Activated CD4-positive, alpha-beta T cell treated with anti-CD3 and anti-CD28 coated beads for 36 hours (primary cell): ENCODE results near the gene ZNF555. TPM values are rescaled to one million over a fixed set of nuclear protein-coding genes. Genes with fewer than 3 reads are reported as not detected.

Experiments
- ATAC-seq: fragments of 200-7000 bp; cut with Tn5 transposase; one replicate; pipeline ENCODE4 v1.10.0; 2021; ENCODE audit warnings: mild to moderate bottlenecking, moderate library complexity
- CTCF ChIA-PET: fragments of 350-600 bp; sonication (Branson Sonifier 250); formaldehyde crosslinking; loops from one replicate; lab custom pipeline; 2021; ENCODE audit warnings: antibody characterized with exemption; lab: Charles Lee
- POLR2A ChIA-PET: fragments of 350-600 bp; sonication (Branson Sonifier 250); formaldehyde crosslinking; loops from one replicate; lab custom pipeline; 2021; ENCODE audit warnings: antibody characterized with exemption, inconsistent platforms; lab: Charles Lee
- DNase-seq: peaks from one replicate; pipeline ENCODE4 v3.0.0-alpha.2; 2020
- H3K27ac Mint-ChIP-seq: one replicate; pipeline ENCODE4 v1.8.0; 2021; ENCODE audit warnings: mixed read lengths
- H3K27me3 Mint-ChIP-seq: one replicate; pipeline ENCODE4 v1.8.0; 2021; ENCODE audit warnings: mixed read lengths
- H3K36me3 Mint-ChIP-seq: one replicate; pipeline ENCODE4 v1.8.0; 2021; ENCODE audit warnings: low read depth, mixed read lengths
- H3K4me1 Mint-ChIP-seq: one replicate; pipeline ENCODE4 v1.8.0; 2021; ENCODE audit warnings: mixed read lengths
- H3K4me3 Mint-ChIP-seq: one replicate; pipeline ENCODE4 v1.8.0; 2021; ENCODE audit warnings: mild to moderate bottlenecking, moderate library complexity, mixed read lengths
- H3K9me3 Mint-ChIP-seq: one replicate; pipeline ENCODE4 v1.8.0; 2021; ENCODE audit warnings: low read depth, mixed read lengths
- intact Hi-C, 2 experiments: fragments of 100-400 bp; cut with DNase I in 1 of 2; cut with micrococcal nuclease in 1 of 2; formaldehyde crosslinking; loops; one replicate each; pipeline versions ENCODE4 v1.14.2 to v1.15.1; 2022 to 2024; cut with DNase I, micrococcal nuclease
- total RNA-seq, 2 experiments: library from RNA; stranded (reverse); gene quantifications; one replicate each; pipeline ENCODE4 v1.2.3, GENCODE V29; 2021

Gene ZNF555
- total RNA-seq, 2 experiments from 2014 or later = 1.9 TPM

GRCh38 chr19:2809387-2810140 lies 31.7 kb upstream of the ZNF555 start:
- DNase-seq (no peak), ATAC-seq (no peak)
- no peaks in the 10 kb centered on the region for H3K9me3 Mint-ChIP-seq
- H3K4me3 Mint-ChIP-seq = no peak overlapping the region
- POLR2A ChIA-PET = no interaction called here
- no peaks in the 10 kb centered on the region for H3K27me3 Mint-ChIP-seq
- H3K27ac Mint-ChIP-seq = no peak overlapping the region
- H3K4me1 Mint-ChIP-seq = no peaks in the 10 kb centered on the region
- intact Hi-C loops = no loop called here
- peaks cover 14% of the 10 kb centered on the region for H3K36me3 Mint-ChIP-seq
- CTCF ChIA-PET = interaction anchor here (0.5 kb wide), 1 partner anchor 325 kb away, joined by 3 read pairs; no protein-coding TSS in a partner anchor

- Mint-ChIP-seq H3K27me3 (no peaks in the 10 kb centered on the region), H3K36me3 (peaks cover 12% of the 10 kb centered on the region), H3K9me3 (no peaks in the 10 kb centered on the region), H3K4me1 (no peaks in the 10 kb centered on the region), H3K27ac (no peak overlapping the region), H3K4me3 (no peak overlapping the region)
- DNase-seq (no peak), ATAC-seq (no peak)
- ChIA-PET CTCF (interaction anchor here (0.5 to 0.6 kb wide), 2 partner anchors 51 to 326 kb away, joined by 3 read pairs; no protein-coding TSS in a partner anchor), POLR2A (no interaction called here)
- intact Hi-C loops = no loop called here
Measured at GRCh38 chr19:2810141-2811091, 30.9 kb upstream of the ZNF555 start.

- intact Hi-C loops = no loop called here
- ATAC-seq (no peak), DNase-seq (no peak)
- H3K4me1 Mint-ChIP-seq = no peaks in the 10 kb centered on the region
- H3K9me3 Mint-ChIP-seq = no peaks in the 10 kb centered on the region
- H3K4me3 Mint-ChIP-seq = no peak overlapping the region
- H3K27me3 Mint-ChIP-seq = no peaks in the 10 kb centered on the region
- H3K36me3 Mint-ChIP-seq = peaks cover 10% of the 10 kb centered on the region
- POLR2A ChIA-PET = no interaction called here
- H3K27ac Mint-ChIP-seq = no peak overlapping the region
- CTCF ChIA-PET = interaction anchor here (0.6 kb wide), 1 partner anchor 52 kb away, joined by 3 read pairs; no protein-coding TSS in a partner anchor
Measured at GRCh38 chr19:2811221-2811722, 30.0 kb upstream of the ZNF555 start.

GRCh38 chr19:2811735-2812413 lies 29.4 kb upstream of the ZNF555 start:
- no peaks in the 10 kb centered on the region for H3K9me3 Mint-ChIP-seq
- CTCF ChIA-PET = no interaction called here
- DNase-seq = no peak
- POLR2A ChIA-PET = no interaction called here
- no peak overlapping the region for H3K4me3 Mint-ChIP-seq
- peaks cover 10% of the 10 kb centered on the region for H3K36me3 Mint-ChIP-seq
- H3K4me1 Mint-ChIP-seq = no peaks in the 10 kb centered on the region
- no peaks in the 10 kb centered on the region for H3K27me3 Mint-ChIP-seq
- ATAC-seq = no peak
- H3K27ac Mint-ChIP-seq = no peak overlapping the region
- intact Hi-C loops = no loop called here

- ChIA-PET POLR2A (no interaction called here), CTCF (no interaction called here)
- intact Hi-C loops = no loop called here
- peaks cover 4% of the 10 kb centered on the region for H3K4me1 Mint-ChIP-seq
- H3K27me3 Mint-ChIP-seq = no peaks in the 10 kb centered on the region
- no peak overlapping the region for H3K4me3 Mint-ChIP-seq
- no peak overlapping the region for H3K27ac Mint-ChIP-seq
- H3K36me3 Mint-ChIP-seq = peaks cover 10% of the 10 kb centered on the region
- no peaks in the 10 kb centered on the region for H3K9me3 Mint-ChIP-seq
- no peak for ATAC-seq
- DNase-seq = no peak
Measured at GRCh38 chr19:2812414-2813234, 28.7 kb upstream of the ZNF555 start.

GRCh38 chr19:2813235-2814160 lies 27.8 kb upstream of the ZNF555 start:
- no peak for ATAC-seq
- Mint-ChIP-seq H3K27me3 (no peaks in the 10 kb centered on the region), H3K36me3 (peaks cover 10% of the 10 kb centered on the region), H3K4me3 (no peak overlapping the region), H3K9me3 (no peaks in the 10 kb centered on the region), H3K4me1 (peaks cover 4% of the 10 kb centered on the region), H3K27ac (no peak overlapping the region)
- DNase-seq = no peak
- intact Hi-C loops = no loop called here
- ChIA-PET CTCF (interaction anchor here (0.5 kb wide), 1 partner anchor 139 kb away, joined by 3 read pairs; no protein-coding TSS in a partner anchor), POLR2A (no interaction called here)

- intact Hi-C loops = no loop called here
- H3K9me3 Mint-ChIP-seq = no peaks in the 10 kb centered on the region
- no peaks in the 10 kb centered on the region for H3K27me3 Mint-ChIP-seq
- CTCF ChIA-PET = interaction anchor here (0.6 kb wide), 1 partner anchor 616 kb away, joined by 3 read pairs; no protein-coding TSS in a partner anchor
- H3K27ac Mint-ChIP-seq = no peak overlapping the region
- peaks cover 4% of the 10 kb centered on the region for H3K4me1 Mint-ChIP-seq
- H3K36me3 Mint-ChIP-seq = peaks cover 2% of the 10 kb centered on the region
- H3K4me3 Mint-ChIP-seq = no peak overlapping the region
- POLR2A ChIA-PET = no interaction called here
- no peak for DNase-seq
- no peak for ATAC-seq
Measured at GRCh38 chr19:2814426-2814825, 26.8 kb upstream of the ZNF555 start.

- H3K4me1 Mint-ChIP-seq = peaks cover 6% of the 10 kb centered on the region
- H3K9me3 Mint-ChIP-seq = no peaks in the 10 kb centered on the region
- H3K27ac Mint-ChIP-seq = no peak overlapping the region
- POLR2A ChIA-PET = no interaction called here
- ATAC-seq (no peak), DNase-seq (no peak)
- no peak overlapping the region for H3K4me3 Mint-ChIP-seq
- intact Hi-C loops = loop anchor here in 1 of 2 experiments (5.0 kb wide), 1 partner anchor 33 kb away; the partner anchor contains the start of gene SGTA
- H3K36me3 Mint-ChIP-seq = peaks cover 2% of the 10 kb centered on the region
- H3K27me3 Mint-ChIP-seq = no peaks in the 10 kb centered on the region
- CTCF ChIA-PET = interaction anchor here (0.6 kb wide), 1 partner anchor 616 kb away, joined by 3 read pairs; no protein-coding TSS in a partner anchor
Measured at GRCh38 chr19:2815191-2815614, 26.1 kb upstream of the ZNF555 start.

GRCh38 chr19:2815923-2816322 lies 25.4 kb upstream of the ZNF555 start:
- POLR2A ChIA-PET = no interaction called here
- no peaks in the 10 kb centered on the region for H3K27me3 Mint-ChIP-seq
- intact Hi-C loops = loop anchor here in 1 of 2 experiments (5.0 kb wide), 1 partner anchor 34 kb away; the partner anchor contains the start of gene SGTA
- H3K4me3 Mint-ChIP-seq = no peak overlapping the region
- ATAC-seq = no peak
- peaks cover 2% of the 10 kb centered on the region for H3K36me3 Mint-ChIP-seq
- no peak for DNase-seq
- no peaks in the 10 kb centered on the region for H3K9me3 Mint-ChIP-seq
- CTCF ChIA-PET = no interaction called here
- H3K4me1 Mint-ChIP-seq = peaks cover 8% of the 10 kb centered on the region
- H3K27ac Mint-ChIP-seq = no peak overlapping the region
